Right renal pelvis (tissue), 4 donors: ENCODE measurements around the gene SLC43A2. TPM values are rescaled to one million over a fixed set of nuclear protein-coding genes. Genes with fewer than 3 reads are reported as not detected.

Experiments used
- DNase-seq, 4 donors: peaks; one replicate each; pipeline ENCODE4 v3.0.0-alpha.2; 2013; ENCODE audit warnings: low read depth in 4 of 4, low spot score in 3 of 4, missing footprints in 1 of 4
- polyA plus RNA-seq, 4 donors: library from polyadenylated mRNA; unstranded; fragments of 120-200 nt; gene quantifications; one replicate each; pipeline ENCODE4 v1.2.1, GENCODE V29; 2013; ENCODE audit not compliant: insufficient read length in 4 of 4

Gene SLC43A2
- polyA plus RNA-seq, 4 donors, result 28.0 to 37.8 (median 31.3) TPM

DNA sequence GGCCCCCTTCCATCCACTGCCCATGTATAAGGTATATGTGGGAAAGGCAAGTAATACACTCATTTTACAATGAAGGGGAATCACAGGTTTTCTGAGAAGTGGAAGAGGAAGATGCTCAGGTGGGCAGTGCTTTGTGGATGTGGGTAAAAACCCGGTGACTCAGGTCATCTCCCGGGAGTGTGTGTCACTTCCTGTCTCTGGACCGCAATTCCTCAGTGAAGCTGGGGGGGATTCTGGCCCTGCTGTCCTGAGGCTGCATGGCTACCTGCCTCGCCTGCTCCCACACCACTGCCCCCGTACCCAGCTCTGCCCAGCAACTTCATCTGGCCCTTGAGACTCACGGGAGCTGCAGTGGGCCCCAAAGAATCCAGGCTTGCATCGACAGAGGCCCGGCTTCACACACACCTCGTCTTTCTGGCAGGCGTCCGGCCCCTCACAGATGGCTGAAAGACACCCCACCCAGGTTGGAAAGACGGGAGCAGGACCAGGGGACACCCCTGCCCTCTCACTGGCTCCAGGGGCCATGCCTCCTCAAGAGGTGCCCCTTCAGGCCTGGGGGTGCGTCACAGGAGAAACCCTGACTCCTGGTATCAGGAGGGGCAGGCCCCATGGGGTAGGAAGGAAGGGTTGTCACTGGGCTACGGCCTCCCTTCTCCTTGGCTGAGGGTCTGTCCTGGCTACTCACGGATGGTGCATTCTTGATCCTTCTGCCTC is 16.0 kb upstream of the SLC43A2 start:
- DNase-seq, result no peak

DNA sequence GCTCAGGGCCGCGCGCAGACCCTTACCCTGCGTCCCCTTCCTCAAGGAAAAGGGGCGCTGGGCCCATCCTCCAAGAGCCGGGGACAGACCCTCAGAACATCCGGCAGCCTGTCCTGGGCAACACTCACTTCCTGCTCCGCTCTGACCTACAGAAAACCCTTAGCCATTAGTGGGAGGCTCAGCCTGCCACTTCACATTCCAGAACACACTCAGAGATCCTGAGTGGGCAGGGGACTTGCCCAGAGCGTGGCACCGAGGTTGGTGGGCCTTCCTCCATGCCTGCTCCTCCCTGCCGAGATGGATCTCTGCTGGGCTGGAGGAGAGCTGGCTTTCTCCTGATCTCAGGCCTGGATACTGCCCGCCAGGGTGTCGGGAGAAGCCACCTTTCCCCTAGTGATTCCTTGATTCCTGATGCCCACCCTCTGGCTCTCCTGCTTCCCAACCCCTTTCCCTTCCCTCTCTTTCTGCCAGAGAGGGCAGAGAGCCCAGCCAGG is 15.4 kb upstream of the SLC43A2 start:
- no peak for DNase-seq

DNA sequence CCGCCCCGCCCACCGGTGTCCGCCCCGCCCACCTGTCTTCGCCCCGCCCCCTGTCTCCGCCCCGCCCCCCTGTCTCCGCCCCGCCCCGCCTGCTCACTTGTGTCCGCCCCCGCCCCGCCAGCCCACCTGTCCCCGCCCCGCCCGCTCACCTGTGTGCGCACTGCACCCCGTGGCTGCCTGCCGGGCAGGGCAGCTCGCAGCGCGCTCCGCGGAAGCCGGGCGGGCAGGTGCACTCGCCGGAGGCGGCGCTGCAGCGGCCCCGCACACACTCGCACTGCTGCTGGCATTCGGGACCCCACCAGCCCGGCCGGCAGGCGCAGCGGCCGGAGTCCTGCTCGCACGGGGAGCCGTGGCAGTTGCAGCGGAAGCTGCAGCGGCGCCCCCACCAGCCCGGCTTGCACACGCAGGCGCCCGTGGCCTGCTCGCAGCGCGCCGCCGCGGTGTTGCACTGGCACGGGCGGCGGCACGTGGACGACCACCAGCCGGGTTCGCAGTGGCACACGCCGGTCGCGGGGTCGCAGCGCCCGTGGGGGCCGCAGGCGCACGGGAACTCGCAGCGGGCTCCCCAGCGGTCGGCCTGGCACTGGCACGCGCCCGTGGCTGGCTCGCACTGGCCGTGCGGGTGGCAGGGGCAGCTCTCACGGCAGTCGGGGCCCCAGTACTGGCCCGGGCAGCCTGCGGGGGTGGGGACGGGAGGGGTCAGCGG is 14.8 kb upstream of the SLC43A2 start:
- no peak for DNase-seq

DNA sequence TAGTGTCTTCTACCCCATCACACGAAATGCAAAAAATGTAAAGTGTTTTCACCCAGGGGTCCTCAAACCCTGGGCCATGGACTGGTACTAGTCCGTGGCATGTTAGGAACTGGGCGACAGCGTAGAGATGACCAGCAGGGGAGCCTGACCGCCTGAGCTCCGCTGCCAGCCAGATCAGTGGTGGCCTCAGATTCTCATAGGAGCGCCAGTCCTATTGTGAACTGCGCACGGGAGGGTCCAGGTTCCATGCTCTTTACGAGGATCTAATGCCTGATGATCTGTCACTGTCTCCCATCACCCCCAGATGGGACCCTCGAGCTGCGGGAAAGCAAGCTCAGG is 12.4 kb upstream of the SLC43A2 start:
- DNase-seq, result no peak

DNA sequence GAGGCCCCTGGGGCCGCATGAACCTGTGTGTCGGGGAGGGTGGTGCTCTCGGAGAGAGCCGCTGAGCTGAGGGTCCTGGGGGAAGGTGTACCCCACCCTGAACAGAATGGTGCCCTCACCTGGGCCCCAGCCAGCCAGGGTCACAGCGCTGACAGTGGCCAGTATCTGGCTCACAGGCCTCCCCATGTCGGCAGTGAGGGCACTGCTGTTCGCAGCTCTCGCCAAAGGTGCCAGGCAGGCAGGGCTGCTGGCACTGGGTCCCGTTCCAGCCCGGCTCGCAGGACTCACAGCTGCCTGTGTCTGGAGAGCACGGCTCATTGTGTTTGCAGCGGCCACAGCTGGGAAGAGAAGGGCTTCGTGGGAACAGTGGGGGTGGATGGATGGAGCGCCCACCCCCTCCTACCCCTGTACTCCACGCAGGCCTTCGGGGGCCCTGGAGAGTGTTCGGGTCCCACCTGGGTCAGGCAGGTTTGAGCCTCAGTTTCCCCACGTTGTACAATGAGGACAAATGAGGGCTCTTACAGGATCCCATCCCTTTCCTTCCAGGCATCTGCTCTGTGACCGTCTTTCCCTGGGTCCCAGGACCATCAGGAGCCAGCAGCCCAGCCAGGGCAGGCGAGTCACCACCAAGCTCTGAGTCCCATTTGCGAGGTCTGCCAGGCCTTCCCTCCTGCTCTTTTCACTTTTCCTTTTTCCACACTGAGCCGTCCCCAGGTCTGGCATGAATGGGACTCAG is 11.9 kb upstream of the SLC43A2 start:
- no peak for DNase-seq

DNA sequence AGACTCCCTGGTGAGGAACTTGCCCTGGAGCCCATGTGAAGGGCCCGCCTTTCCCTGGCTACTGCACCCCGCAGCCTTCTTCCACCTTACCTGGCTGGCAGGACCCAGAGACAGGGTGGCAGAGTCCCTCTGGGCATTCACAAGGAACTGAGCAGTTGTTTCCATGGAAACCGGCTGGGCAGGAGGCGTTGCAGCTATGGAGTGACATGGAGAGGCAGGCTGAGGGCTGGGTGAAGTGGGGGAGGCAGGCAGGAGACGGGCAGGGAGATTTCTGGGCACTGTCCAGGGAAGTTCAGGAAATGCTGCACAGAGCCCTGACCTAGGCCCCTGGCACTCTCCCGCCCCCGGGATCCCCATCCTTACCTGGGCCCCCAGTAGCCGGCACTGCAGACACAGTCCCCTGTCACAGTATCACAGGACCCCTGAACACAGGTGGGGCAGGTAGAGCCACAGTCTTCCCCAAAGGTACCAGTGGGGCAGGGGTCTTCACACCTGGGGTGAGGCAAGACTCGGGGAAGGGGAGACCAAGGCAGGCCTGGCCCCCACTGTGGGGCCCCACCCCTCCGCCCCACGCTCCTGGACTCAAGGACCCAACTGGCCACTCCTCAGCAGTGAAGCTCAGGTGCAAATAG is 11.0 kb upstream of the SLC43A2 start:
- no peak for DNase-seq

DNA sequence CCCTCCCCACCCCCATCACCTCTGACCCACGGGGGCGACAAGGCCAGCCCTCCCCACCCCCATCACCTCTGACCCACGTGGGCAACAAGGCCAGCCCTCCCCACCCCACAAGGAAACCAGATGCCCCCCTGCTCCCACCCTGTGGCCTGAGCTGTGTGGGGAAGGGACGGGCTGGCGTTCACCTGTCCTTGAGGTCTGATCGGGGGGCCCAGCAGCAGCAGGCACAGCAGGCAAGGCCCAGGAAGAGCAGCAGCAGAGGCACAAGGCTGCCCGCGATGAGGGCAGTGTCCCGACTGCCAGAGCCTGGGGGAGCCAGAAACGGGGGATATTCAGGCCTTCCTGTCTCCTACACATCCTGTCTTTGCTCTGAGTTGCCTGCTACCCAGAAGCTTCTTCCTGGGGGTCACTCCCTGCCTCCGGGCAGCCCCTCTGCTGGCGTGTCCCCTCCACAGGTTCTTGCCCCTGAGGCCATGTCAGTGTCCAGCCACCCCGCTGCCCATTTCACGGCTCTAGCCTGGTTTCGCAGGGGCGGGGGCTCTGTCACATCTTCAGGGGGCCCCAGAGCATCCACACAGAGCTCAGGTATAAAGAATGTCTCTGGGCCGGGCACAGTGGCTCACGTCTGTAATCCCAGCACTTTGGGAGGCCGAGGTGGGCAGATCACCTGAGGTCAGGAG is 10.1 kb upstream of the SLC43A2 start:
- no peak for DNase-seq

DNA sequence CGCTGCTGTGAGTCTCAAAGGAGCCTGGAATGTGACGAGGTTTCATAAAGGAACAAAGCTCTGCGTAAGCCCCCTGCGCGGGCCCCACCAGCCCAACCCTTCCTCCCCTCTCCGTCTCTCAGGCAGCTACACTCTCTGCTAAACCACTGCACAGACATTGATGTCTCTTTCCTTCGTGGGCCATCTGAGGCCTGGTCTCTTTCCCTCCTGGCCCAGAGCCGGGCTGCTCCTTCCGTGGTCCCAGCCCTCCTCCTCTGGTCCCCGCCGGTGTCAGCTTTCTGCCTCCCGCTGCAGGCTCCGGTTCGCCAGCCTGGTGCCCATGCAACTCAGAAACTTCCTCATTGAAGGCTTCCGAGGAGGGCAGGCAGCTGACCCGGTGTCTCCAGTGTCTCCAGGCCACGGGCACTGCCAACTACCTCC is 9.5 kb upstream of the SLC43A2 start:
- no peak for DNase-seq

DNA sequence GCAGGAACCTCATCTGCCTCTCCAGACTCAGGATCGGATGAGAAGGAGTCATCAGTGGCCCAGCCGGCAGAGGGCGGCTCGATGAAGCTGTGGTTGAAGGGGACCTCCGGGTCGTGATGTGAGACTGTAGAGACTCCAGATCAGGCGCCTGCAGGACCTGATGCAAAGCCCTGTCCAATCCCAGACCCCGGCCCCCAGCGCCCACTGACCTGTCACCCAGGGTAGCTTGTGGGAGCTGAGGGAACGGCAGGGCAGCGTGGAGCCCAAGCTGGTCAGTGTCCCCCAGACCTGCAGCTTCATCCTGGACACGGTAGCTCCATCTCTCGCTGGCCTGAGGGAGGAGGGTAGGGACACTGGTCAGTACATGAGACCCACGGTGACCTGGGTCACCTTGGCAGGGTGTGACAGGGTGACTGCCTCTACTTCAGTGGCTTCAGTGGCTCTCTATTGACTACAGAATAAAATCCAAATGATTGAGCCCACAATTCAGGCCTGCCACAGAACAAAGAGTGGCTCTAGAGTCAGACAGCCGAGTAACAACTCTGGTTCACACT is 8.2 kb upstream of the SLC43A2 start:
- no peak for DNase-seq

DNA sequence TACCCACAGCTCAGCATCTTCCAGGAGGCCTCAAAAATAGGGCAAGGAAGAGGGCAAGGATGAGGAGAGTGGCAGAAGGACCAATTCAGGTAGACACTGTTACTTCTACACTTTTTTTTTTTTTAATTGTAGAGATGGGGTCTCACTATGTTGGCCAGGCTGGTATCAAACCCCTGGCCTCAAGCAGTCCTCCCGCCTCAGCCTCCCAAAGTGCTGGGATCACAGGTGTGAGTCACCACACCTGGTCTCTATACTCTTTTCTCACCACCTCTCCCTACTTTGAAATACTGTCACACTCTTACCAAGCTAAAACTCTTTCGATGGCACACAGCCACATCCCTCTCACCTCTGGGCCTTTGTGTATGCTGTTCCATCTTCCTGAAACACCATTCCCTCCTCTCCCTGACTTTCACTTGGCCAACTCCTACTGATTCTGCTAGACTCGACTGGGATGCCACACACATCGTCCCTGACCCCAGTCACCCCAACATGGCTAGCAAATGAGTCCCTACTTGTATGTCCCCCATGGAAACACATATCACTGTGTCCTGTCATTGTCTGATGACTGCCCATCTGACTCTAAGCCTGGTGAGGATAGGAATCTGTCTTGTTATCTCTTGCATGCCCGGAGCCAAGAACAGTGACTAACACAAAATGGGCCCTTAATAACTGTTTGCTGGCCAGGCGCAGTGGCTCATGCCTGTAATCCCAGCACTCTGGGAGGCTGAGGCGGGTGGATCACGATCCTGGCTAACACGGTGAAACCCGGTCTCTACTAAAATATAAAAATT is 7.2 kb upstream of the SLC43A2 start:
- no peak for DNase-seq

DNA sequence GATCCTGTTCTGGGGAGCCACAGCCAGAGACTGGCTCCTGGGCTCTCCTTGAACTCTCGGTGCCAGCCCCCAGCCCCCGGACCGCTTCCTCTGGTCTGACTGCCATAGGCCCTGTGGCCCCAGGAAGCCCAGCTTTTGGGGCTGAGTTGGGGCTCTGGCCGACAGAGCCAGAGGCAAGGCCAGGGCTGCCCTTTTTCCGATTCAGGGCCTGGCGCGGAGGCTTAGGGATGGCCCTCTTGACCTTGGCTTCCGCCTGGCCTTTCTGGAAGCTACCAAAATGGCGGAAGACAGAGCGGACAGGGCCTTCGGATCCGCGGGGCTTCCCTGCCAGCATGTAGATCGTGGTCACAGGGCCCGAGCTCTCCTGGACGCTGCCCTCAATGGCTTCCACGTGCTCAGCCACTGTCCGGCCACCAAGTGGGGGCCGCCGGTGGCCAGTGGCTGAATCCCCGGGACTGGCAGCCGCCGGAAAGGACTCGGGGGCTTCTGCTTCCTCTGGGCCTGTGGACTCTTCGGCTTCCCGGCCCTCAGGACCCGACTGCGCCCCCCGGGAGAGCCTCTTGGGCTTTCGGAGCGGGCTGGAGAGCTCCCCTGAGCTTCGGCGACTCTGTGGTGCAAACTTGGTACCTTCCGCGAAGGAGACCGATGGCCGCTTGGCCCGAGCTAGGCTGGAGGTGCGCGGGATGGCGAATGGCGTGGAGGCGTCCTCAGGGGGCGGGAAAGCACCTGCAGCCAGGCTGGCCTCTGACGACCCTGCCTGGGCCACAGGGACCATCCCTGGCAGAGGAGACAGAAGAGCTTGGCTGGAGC is 6.4 kb upstream of the SLC43A2 start:
- no peak for DNase-seq

DNA sequence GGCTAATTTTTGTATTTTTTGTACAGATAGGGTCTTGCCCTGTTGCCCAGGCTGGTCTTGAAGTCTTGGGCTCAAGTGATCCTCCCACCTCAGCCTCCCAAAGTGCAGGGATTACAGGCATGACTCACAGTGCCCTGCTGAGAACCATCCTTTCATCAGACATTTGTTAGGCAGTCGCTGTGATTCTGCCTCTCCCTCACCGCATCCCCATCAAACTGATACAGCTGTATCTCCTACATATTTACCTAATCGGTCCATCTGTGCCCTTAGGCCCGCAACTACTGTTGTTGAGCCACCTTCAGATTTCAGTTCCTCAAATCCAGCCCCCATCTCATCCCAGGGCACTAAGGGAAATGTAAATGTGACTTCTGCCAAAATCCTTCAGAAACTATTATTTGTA is 2.0 kb upstream of the SLC43A2 start:
- DNase-seq, result no peak

DNA sequence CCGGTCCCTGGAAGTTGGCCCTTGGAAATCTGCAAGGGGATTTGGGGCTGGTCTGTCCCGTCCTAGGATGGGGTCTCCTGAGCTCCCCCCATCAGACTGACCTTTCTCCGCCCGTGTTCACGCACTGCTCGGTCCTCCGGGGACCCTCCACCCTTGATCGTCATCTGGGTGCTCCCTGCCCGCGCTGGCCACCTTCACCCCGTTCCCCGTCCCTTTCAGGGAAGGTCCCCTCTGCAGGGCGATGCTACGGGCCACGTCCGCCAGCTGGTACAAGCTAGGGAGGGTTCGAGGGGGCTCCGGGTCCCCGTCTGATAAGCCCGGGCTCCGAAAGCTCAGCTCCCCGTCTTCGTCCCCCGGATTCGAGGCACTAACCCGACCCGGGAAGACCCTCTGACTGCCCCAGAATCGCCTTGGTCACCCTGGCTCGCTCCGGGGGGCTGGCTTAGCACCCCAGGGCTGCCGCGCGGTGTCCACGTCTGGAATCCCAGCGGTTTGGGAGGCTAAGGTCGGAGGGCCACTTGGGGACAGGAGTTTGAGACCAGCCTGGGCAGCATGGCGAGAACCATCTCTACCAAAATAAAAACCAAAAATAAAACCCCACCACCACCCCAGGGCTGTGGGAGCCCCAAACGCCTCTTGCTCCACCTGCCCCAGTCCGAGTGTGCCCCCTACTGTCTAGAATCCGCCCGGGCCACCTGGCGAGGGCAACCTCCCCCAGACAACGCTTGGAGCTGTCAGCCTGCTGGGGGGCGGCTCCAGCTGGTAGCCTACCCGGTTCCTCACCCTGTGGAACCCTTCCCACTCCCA is 1.1 kb upstream of the SLC43A2 start:
- no peak for DNase-seq

DNA sequence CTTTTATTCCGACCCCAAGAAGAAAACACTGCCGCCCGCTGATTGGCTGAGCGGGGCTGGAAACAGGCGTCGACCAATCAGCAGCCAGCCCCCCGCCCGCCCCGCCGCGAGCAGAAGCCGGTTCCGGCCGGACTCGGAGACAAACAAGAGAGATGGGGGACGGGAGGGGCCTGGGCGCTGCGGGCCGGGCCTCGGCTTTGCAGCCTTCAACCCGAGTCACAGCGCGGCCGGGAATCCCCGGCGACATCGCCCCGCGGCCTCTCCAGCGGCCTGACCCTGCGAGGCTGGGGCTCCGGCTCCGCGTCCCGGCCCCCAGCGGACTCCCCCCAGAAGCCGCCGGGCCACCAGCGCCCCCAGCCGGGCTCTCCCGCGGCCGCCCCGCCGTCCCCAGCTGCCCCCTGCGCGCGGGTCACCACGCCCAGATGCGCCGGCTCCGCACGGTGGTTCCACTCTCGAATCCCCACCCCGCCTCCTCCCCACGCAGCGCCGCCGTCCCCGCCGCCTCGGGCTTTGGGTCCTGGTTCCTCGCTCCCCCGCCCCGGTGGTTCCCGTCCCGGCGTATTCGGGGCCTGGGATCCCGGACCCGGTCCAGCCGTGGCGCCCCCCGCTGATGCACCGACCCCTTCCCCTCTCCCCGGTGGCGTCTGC is 346 bp upstream of the SLC43A2 start:
- peak; percentile 87 to 92 (median 88) for DNase-seq

DNA sequence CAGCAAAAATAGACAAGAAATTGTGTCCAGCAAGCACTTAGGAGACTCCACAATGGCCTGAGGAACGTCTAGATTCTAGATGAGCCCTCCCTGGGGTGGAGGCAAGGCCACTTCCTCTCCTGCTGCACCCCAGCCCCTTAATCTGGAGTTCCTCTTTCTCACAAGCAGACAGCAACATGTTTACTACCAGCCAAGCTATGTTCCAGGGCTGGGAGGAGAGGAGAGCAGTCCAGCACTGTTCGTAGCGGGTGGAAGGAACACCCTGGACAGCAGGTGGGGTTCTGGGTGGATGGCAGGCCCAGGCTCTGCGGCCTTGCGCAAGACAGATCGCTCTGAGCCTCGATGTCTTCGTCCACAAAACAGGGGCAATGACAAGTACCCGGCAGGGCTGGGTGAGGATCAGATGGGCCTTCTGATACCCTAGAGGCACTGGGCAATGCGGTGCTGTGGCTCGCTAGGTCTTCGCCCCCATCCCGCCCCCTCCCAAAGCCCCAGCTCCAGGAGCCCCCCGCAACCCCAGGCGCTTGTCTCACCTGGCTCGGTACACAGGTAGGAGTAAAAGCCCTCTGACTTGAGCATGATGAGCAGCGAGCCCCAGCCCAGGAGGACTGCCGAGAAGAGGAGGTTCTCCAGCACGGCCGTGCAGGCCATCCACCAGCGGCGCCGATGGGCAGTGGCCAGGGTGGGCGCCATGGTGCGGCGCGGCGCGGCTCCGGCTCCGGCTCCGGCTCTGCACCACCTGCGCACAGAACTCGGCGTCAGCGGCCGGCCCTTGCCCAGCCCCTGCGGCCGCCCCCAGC is 1.3 kb downstream of the SLC43A2 start:
- no peak for DNase-seq

DNA sequence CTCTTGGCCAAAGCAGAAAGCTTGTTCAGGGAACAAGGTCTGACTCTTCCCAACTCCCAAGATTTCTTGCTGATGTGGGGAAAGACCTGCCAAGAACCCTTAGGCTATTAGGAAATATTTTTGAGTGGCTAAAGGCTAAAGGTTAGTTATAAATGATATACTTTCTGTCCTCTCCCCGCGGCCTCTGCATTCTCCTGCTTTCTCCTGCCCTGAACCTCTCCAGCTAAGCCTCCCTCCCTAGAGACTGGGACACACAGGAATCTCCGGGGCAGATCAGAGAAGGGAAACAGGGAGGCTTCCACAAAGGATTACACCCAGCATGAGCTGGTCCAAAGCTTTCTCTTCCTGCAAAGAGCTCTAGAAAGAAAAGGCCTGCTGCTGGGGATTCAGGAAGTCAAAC is 2.3 kb downstream of the SLC43A2 start:
- no peak for DNase-seq

DNA sequence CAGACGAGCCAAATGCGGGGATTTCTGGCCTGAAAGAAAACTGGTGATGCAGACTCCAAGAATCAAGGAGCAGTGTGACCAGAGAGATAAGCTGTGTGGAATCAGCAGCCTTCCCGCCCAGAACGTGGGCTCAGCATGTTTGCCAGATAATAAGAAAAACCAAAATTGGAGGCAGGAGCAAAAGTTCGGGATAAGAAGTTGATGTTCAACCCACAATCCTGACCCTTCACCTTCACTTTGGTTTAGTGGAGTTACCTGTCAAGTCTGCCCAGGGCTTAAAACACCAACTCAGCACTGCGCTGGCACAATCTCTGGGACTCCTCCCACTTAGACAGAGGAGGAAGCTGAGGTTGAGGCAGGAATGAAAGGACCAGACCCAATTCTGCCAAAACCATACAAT is 3.1 kb downstream of the SLC43A2 start:
- DNase-seq, result no peak
